Spleen (tissue), 7 donors: ENCODE measurements around the gene CPNE9.

ENCODE experiments used
- CTCF ChIP-seq, 11 experiments: fragments of 200-600 bp in 7 of 11; fragments of 450-650 bp in 4 of 11; sonication (generic) in 4 of 11; IDR thresholded peaks in 8 of 11; conservative IDR thresholded peaks in 3 of 11; 1 replicate in 7 of 11; 2 replicates in 4 of 11; pipeline versions ENCODE4 v1.4.0 to v1.8.0; 2016 to 2021; ENCODE audit warnings: antibody characterized with exemption in 11 of 11, inconsistent platforms in 4 of 11, mild to moderate bottlenecking in 1 of 11
- POLR2AphosphoS5 ChIP-seq, 3 donors: sonication (generic); formaldehyde crosslinking; IDR thresholded peaks; one replicate each; pipeline ENCODE4 v1.5.1; 2017; ENCODE audit warnings: antibody characterized with exemption in 3 of 3
- donor health status: DM: no; HTN: no; CAD: no; lungs with moderate emphysema.
- donor health status: DM: no; HTN: no; CAD: no.
- donor health status: DM: no; HTN: no; CAD: no.

GRCh38 chr3:9675736-9676290 is 27.8 kb upstream of the CPNE9 start:
- TF ChIP-seq POLR2AphosphoS5 (IDR thresholded peaks at IDR 0.05), result no peak
- TF ChIP-seq CTCF (IDR thresholded peaks at IDR 0.05 in 8 of 11, conservative IDR thresholded peaks at IDR 0.05 in 3 of 11), result no peak
